Tibial artery (tissue), 4 donors: ENCODE data around the gene PRKAG1.
A peak's percentile ranks its signal among the peaks of the same experiment; 100 is the strongest.

Experiments
- DNase-seq, 2 donors: peaks; one replicate each; pipeline ENCODE4 v3.0.0-alpha.2; 2019
- H3K27ac ChIP-seq, 2 donors: fragments of 200-600 bp; sonication (generic) in 1 of 2; 1 replicate in 1 of 2; 2 replicates in 1 of 2; pipeline ENCODE4 v1.5.1; 2018 to 2019; ENCODE audit warnings: mild to moderate bottlenecking in 1 of 2
- H3K27me3 ChIP-seq, 2 donors: fragments of 200-600 bp; sonication (generic) in 1 of 2; one replicate each; pipeline versions ENCODE4 v1.5.1 to v1.6.0; 2016 to 2019
- H3K36me3 ChIP-seq, 3 donors: fragments of 200-600 bp; sonication (generic) in 2 of 3; one replicate each; pipeline ENCODE4 v1.5.1; 2016 to 2019; ENCODE audit warnings: mild to moderate bottlenecking in 2 of 3
- H3K4me1 ChIP-seq, 4 donors: fragments of 200-600 bp; sonication (generic) in 2 of 4; 1 replicate in 3 of 4; 2 replicates in 1 of 4; pipeline ENCODE4 v1.5.1; 2016 to 2019
- H3K4me3 ChIP-seq, 2 donors: fragments of 200-600 bp; sonication (generic) in 1 of 2; 1 replicate in 1 of 2; 2 replicates in 1 of 2; pipeline ENCODE4 v1.5.1; 2018 to 2019; ENCODE audit warnings: mild to moderate bottlenecking in 2 of 2
- H3K9me3 ChIP-seq, 3 donors: fragments of 200-600 bp; sonication (generic) in 1 of 3; one replicate each; pipeline ENCODE4 v1.5.1; 2016 to 2019
- CTCF ChIP-seq, 2 experiments: fragments of 200-600 bp in 1 of 2; fragments of 450-650 bp in 1 of 2; IDR thresholded peaks; one replicate each; pipeline ENCODE4 v1.5.1; 2017 to 2019; ENCODE audit warnings: antibody characterized with exemption in 2 of 2, mild to moderate bottlenecking in 1 of 2, moderate library complexity in 1 of 2
- intact Hi-C: fragments of 100-400 bp; cut with DNase I; formaldehyde crosslinking; loops from one replicate; pipeline ENCODE4 v1.15.0; 2023; ENCODE audit warnings: low total_unique reads

Gene PRKAG1

GRCh38 chr12:49023812-49024211 is 5.2 kb upstream of the PRKAG1 start:
- no peak for DNase-seq
- H3K4me3 ChIP-seq = no peak overlapping the region
- H3K9me3 ChIP-seq = no peaks in the 10 kb centered on the region
- TF ChIP-seq CTCF (IDR thresholded peaks at IDR 0.05) = no peak
- H3K27ac ChIP-seq = no peak overlapping the region
- intact Hi-C loops = no loop called here
- peaks cover 0 to 5% (median 1%) of the 10 kb centered on the region in 4 donors for H3K4me1 ChIP-seq
- peaks cover 71 to 85% (median 78%) of the 10 kb centered on the region in 3 donors for H3K36me3 ChIP-seq
- H3K27me3 ChIP-seq = no peaks in the 10 kb centered on the region

GRCh38 chr12:49022558-49023178 is 4.1 kb upstream of the PRKAG1 start:
- Histone ChIP-seq H3K9me3 (no peaks in the 10 kb centered on the region), H3K27ac (no peak overlapping the region), H3K4me3 (no peak overlapping the region), H3K36me3 (peaks cover 61 to 74% (median 66%) of the 10 kb centered on the region in 3 donors), H3K27me3 (no peaks in the 10 kb centered on the region), H3K4me1 (peaks cover 0 to 9% (median 6%) of the 10 kb centered on the region in 4 donors)
- DNase-seq = no peak
- no peak for TF ChIP-seq CTCF (IDR thresholded peaks at IDR 0.05)
- intact Hi-C loops = no loop called here

- Histone ChIP-seq H3K4me3 (no peak overlapping the region), H3K27ac (no peak overlapping the region), H3K36me3 (peaks cover 48 to 61% (median 53%) of the 10 kb centered on the region in 3 donors), H3K9me3 (no peaks in the 10 kb centered on the region), H3K27me3 (no peaks in the 10 kb centered on the region), H3K4me1 (peaks cover 0 to 22% (median 14%) of the 10 kb centered on the region in 4 donors)
- no peak for DNase-seq
- intact Hi-C loops = no loop called here
- TF ChIP-seq CTCF (IDR thresholded peaks at IDR 0.05) = no peak
These were observed 2.8 kb upstream of the PRKAG1 start for GRCh38 chr12:49021292-49021915.

GRCh38 chr12:49020441-49020840 is 1.9 kb upstream of the PRKAG1 start:
- no peaks in the 10 kb centered on the region for H3K9me3 ChIP-seq
- no peak overlapping the region for H3K4me3 ChIP-seq
- peaks cover 38 to 52% (median 46%) of the 10 kb centered on the region in 3 donors for H3K36me3 ChIP-seq
- peaks cover 0 to 23% (median 14%) of the 10 kb centered on the region in 4 donors for H3K4me1 ChIP-seq
- no peaks in the 10 kb centered on the region for H3K27me3 ChIP-seq
- peak overlapping the region; percentile 90 to 94 for H3K27ac ChIP-seq
- no peak for TF ChIP-seq CTCF (IDR thresholded peaks at IDR 0.05)
- intact Hi-C loops = no loop called here
- no peak for DNase-seq

- Histone ChIP-seq H3K4me3 (peak overlapping the region; percentile 70 to 88), H3K36me3 (peaks cover 31 to 44% (median 39%) of the 10 kb centered on the region in 3 donors), H3K27ac (peak overlapping the region; percentile 90 to 94), H3K27me3 (no peaks in the 10 kb centered on the region), H3K4me1 (peaks cover 0 to 23% (median 14%) of the 10 kb centered on the region in 4 donors), H3K9me3 (no peaks in the 10 kb centered on the region)
- no peak for TF ChIP-seq CTCF (IDR thresholded peaks at IDR 0.05)
- no peak for DNase-seq
- intact Hi-C loops = no loop called here
These were observed 1.1 kb upstream of the PRKAG1 start for GRCh38 chr12:49019443-49020324.
